ENCODE measurements around the gene SHISA6. TPM values are rescaled to one million over a fixed set of nuclear protein-coding genes. Genes with fewer than 3 reads are reported as not detected.

SHISA6 gene
- total RNA-seq, 1 donor from 2014 or later, result 3.3 TPM

DNA sequence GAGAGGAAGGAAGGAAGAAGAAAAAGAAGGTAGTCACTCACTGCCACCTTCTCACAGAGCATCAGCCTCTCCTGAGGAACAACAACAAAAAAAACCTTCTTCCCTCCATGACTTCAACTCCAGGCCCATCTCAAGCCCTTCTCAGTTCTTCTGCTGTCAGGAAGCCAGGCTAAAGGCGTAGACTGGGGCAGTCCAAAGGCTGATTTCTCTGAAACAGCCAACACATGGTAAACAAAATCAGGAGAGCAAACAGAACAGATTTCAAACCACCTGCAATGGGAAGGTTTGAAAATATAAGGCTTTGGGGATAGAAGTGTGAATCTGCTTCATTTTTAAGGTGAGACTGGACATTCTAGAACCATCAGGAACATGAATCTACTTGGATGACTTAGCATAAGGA, 200.0 kb downstream of the SHISA6 start:
- Histone ChIP-seq H3K9me3 (ENCODE audit: low read depth) (no peaks in the 10 kb centered on the region), H3K79me2 (ENCODE audit: low read depth) (no peaks in the 10 kb centered on the region), H3K36me3 (no peaks in the 10 kb centered on the region), H3K4me3 (no peak overlapping the region), H3F3A (ENCODE audit: low read depth) (no peaks in the 10 kb centered on the region), H3K27ac (no peak overlapping the region), H3K4me1 (no peaks in the 10 kb centered on the region), H3K4me2 (no peak overlapping the region), H2AFZ (replicated peaks) (no peak overlapping the region), H3K27me3 (peaks cover 9% of the 10 kb centered on the region), H4K20me1 (ENCODE audit: low read depth) (no peaks in the 10 kb centered on the region), H3K9ac (no peak overlapping the region)
- no peak for TF ChIP-seq EZH2 (IDR thresholded peaks at IDR 0.05)
- no peak for TF ChIP-seq EZH2phosphoT487 (IDR thresholded peaks at IDR 0.05)
- TF ChIP-seq, protein P1, sequence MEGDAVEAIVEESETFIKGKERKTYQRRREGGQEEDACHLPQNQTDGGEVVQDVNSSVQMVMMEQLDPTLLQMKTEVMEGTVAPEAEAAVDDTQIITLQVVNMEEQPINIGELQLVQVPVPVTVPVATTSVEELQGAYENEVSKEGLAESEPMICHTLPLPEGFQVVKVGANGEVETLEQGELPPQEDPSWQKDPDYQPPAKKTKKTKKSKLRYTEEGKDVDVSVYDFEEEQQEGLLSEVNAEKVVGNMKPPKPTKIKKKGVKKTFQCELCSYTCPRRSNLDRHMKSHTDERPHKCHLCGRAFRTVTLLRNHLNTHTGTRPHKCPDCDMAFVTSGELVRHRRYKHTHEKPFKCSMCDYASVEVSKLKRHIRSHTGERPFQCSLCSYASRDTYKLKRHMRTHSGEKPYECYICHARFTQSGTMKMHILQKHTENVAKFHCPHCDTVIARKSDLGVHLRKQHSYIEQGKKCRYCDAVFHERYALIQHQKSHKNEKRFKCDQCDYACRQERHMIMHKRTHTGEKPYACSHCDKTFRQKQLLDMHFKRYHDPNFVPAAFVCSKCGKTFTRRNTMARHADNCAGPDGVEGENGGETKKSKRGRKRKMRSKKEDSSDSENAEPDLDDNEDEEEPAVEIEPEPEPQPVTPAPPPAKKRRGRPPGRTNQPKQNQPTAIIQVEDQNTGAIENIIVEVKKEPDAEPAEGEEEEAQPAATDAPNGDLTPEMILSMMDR (IDR thresholded peaks at IDR 0.05), result no peak
- DNase-seq (ENCODE audit: low spot score), result no peak
- Mint-ChIP-seq H3K4me3 (no peak overlapping the region), H3K4me1 (no peaks in the 10 kb centered on the region), H3K9me3 (no peaks in the 10 kb centered on the region), H3K27ac (no peak overlapping the region), H3K27me3 (ENCODE audit: insufficient read depth, low read depth) (no peaks in the 10 kb centered on the region), H3K36me3 (no peaks in the 10 kb centered on the region)

DNA sequence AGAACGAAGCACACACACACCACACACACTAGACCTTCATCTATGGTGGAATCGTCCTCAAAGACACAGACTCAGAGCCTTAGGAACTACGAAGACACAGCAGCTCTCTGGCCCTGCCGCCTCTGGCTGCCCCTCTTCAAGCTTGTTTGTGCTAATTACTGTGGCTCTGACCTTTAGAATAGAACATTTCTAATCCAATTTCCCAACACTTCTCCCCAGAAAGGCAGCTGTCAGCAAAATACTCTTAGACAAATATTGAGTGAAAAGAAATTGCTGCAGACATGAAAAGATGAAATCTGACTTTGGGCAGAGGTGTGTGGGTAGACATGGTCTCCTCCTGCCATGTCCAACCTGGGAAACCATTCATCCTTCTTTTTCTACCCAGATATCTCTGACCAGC, 205.3 kb downstream of the SHISA6 start:
- H3K27ac Mint-ChIP-seq, result no peak overlapping the region
- peaks cover 4% of the 10 kb centered on the region for H3K9me3 Mint-ChIP-seq
- H3K4me1 Mint-ChIP-seq, result no peaks in the 10 kb centered on the region
- Histone ChIP-seq H3K9me3 (ENCODE audit: low read depth) (no peaks in the 10 kb centered on the region), H3K4me2 (no peak overlapping the region), H3K79me2 (ENCODE audit: low read depth) (no peaks in the 10 kb centered on the region), H3K4me3 (no peak overlapping the region), H2AFZ (replicated peaks) (no peak overlapping the region), H3F3A (ENCODE audit: low read depth) (no peaks in the 10 kb centered on the region), H4K20me1 (ENCODE audit: low read depth) (no peaks in the 10 kb centered on the region), H3K27ac (no peak overlapping the region), H3K4me1 (no peaks in the 10 kb centered on the region), H3K9ac (no peak overlapping the region), H3K36me3 (no peaks in the 10 kb centered on the region), H3K27me3 (no peaks in the 10 kb centered on the region)
- DNase-seq (ENCODE audit: low spot score), result no peak
- no peaks in the 10 kb centered on the region for H3K36me3 Mint-ChIP-seq
- TF ChIP-seq, protein P1 (IDR thresholded peaks at IDR 0.05), result no peak
- TF ChIP-seq EZH2phosphoT487 (IDR thresholded peaks at IDR 0.05) (no peak), EZH2 (IDR thresholded peaks at IDR 0.05) (no peak)
- H3K4me3 Mint-ChIP-seq, result no peak overlapping the region
- H3K27me3 Mint-ChIP-seq (ENCODE audit: insufficient read depth, low read depth), result peaks cover 6% of the 10 kb centered on the region

DNA sequence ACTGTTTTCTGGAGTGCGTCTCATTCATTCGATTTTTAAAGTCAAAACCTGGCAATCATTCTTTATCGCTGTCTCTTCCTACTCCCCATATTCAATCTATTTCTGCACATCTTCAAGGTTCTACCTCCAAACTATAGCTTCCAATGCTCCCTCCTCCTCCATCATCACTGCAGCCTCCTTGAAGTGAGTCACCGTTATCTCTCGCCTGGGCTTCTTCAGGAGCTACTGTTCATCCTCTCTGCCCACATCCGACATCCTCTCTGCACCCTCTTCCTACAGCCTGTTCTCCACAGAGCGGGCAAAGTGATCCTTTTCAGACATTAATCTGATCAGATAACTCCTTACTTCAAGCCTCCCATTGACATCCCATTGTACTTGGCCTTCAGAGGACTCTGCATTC, 213.1 kb downstream of the SHISA6 start:
- Histone ChIP-seq H3K4me1 (peaks cover 8% of the 10 kb centered on the region), H3K9ac (no peak overlapping the region), H3K79me2 (ENCODE audit: low read depth) (no peaks in the 10 kb centered on the region), H3K27ac (no peak overlapping the region), H3K36me3 (no peaks in the 10 kb centered on the region), H3F3A (ENCODE audit: low read depth) (no peaks in the 10 kb centered on the region), H3K4me2 (no peak overlapping the region), H2AFZ (replicated peaks) (no peak overlapping the region), H3K4me3 (no peak overlapping the region), H3K9me3 (ENCODE audit: low read depth) (no peaks in the 10 kb centered on the region), H4K20me1 (ENCODE audit: low read depth) (no peaks in the 10 kb centered on the region), H3K27me3 (no peaks in the 10 kb centered on the region)
- Mint-ChIP-seq H3K4me1 (peaks cover 4% of the 10 kb centered on the region), H3K27ac (no peak overlapping the region), H3K36me3 (no peaks in the 10 kb centered on the region), H3K9me3 (peaks cover 6% of the 10 kb centered on the region), H3K27me3 (ENCODE audit: insufficient read depth, low read depth) (peaks cover 8% of the 10 kb centered on the region), H3K4me3 (no peak overlapping the region)
- TF ChIP-seq EZH2 (IDR thresholded peaks at IDR 0.05), result no peak
- no peak for DNase-seq (ENCODE audit: low spot score)

DNA sequence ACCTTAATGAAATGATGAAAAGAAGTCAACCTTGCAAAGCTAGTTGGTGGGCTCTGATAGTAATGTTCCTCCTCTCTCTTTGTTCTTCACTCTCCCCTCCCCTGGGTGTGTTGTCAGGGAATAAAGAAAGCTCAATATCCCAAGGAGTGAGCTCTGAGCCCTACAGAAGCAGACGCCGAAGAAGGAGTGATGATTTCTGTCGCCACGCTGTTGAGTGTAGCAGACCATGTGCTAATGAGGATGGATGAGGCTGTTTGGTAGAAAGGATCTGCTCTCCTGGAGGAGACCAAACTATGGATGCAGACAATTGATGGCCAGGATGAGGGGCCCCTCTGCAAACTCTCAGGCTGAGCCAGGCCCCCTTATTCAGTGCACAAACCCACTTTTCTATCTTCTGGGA, 217.3 kb downstream of the SHISA6 start:
- TF ChIP-seq EZH2phosphoT487 (IDR thresholded peaks at IDR 0.05) (no peak), EZH2 (IDR thresholded peaks at IDR 0.05) (no peak)
- TF ChIP-seq, protein P1 (IDR thresholded peaks at IDR 0.05), result no peak
- Mint-ChIP-seq H3K36me3 (no peaks in the 10 kb centered on the region), H3K9me3 (peaks cover 2% of the 10 kb centered on the region)

More for the DNA sequence above, 217.3 kb downstream of the SHISA6 start:
- Histone ChIP-seq H3F3A (ENCODE audit: low read depth) (no peaks in the 10 kb centered on the region), H2AFZ (replicated peaks) (no peak overlapping the region), H3K27me3 (no peaks in the 10 kb centered on the region), H3K36me3 (no peaks in the 10 kb centered on the region), H3K27ac (no peak overlapping the region), H3K4me3 (no peak overlapping the region), H3K4me2 (no peak overlapping the region), H3K9me3 (ENCODE audit: low read depth) (no peaks in the 10 kb centered on the region), H4K20me1 (ENCODE audit: low read depth) (no peaks in the 10 kb centered on the region), H3K9ac (no peak overlapping the region), H3K79me2 (ENCODE audit: low read depth) (no peaks in the 10 kb centered on the region), H3K4me1 (peaks cover 8% of the 10 kb centered on the region)
- no peak for DNase-seq (ENCODE audit: low spot score)
- Mint-ChIP-seq H3K4me1 (peaks cover 4% of the 10 kb centered on the region), H3K27me3 (ENCODE audit: insufficient read depth, low read depth) (peaks cover 10% of the 10 kb centered on the region), H3K4me3 (no peak overlapping the region), H3K27ac (no peak overlapping the region)
